Bronchial epithelial cell (primary cell): ENCODE measurements around the gene NMT2. TPM values are rescaled to one million over a fixed set of nuclear protein-coding genes. Genes with fewer than 3 reads are reported as not detected.

Source experiments
- DNase-seq: peaks from one replicate; pipeline ENCODE4 v3.0.0-alpha.2; 2010; ENCODE audit warnings: low read depth
- FAIRE-seq: peaks from 2 replicates; lab custom pipeline; 2011; peaks lifted over from hg19 to GRCh38; lab: Jason Lieb, UNC
- H3K27me3 ChIP-seq: 2 replicates; pipeline ENCODE4 v1.5.1; 2011; ENCODE audit warnings: low read length; ENCODE audit not compliant: control insufficient read depth, insufficient read depth
- H3K36me3 ChIP-seq: 2 replicates; pipeline ENCODE4 v1.5.1; 2011; ENCODE audit warnings: low read length; ENCODE audit not compliant: control insufficient read depth, insufficient read depth
- H3K4me3 ChIP-seq: 2 replicates; pipeline ENCODE4 v1.5.1; 2011; ENCODE audit warnings: mild to moderate bottlenecking, low read depth, low read length, control low read depth
- CTCF ChIP-seq: IDR thresholded peaks from 2 replicates; pipeline ENCODE4 v1.5.1; 2011; ENCODE audit warnings: mild to moderate bottlenecking, moderate library complexity, low read length, control low read depth, inconsistent platforms; ENCODE audit not compliant: insufficient read depth, severe bottlenecking
- total RNA-seq: library from RNA; depleted of rRNA; stranded (reverse); fragments of >200 nt; gene quantifications from 2 replicates; pipeline ENCODE4 v1.2.1, GENCODE V29; 2014

Gene NMT2
- total RNA-seq, 1 donor from 2014 or later, result 11.1 TPM

- H3K36me3 ChIP-seq, result peaks cover 6% of the 10 kb centered on the region
- H3K4me3 ChIP-seq, result no peak overlapping the region
- no peak for DNase-seq
- no peak for FAIRE-seq
- TF ChIP-seq CTCF, result no peak
- no peaks in the 10 kb centered on the region for H3K27me3 ChIP-seq
Measured at GRCh38 chr10:15137036-15137359, 31.5 kb downstream of the NMT2 start.

DNA sequence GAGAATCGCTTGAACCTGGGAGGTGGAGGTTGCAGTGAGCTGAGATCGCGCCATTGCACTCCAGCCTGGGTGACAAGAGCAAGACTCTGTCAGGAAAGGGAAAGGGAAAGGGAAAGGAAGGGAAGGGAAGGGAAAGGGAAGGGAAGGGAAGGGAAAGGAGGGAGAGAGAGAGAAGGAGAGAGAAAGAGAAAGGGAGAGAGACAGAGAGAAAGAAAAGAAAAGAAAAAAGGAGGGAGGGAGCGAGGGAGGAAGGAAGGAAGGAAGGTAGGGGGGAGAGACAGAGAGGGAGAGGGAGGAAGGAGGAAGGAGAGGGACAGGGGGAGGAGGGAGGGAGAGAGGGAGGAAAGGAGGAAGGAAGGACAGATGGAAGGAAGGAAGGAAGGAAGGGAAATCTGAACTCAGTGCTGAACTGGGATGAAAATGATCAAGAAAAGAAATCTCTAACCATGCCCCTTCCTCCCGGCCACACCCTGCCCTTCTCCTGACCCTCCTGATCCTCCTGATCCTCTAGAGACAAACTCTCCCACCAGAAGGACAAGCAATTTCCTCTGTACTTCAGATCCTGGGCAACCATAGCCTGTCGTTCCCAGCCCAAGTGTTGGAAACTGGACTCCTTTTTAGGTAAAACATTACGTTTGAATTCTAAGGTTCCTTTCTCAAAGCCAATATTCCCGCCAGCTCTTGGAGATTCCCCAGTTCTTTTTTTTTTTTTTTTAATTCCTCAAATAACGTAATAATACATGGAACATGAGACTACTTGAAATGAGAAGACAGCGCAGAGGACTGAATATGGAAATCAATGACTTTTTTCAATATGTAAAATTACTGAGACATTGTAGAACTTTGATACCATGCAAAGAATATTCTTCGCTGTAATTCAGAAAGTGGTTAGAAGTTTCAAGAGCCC is 32.1 kb downstream of the NMT2 start:
- no peak for TF ChIP-seq CTCF
- no peak for DNase-seq
- Histone ChIP-seq H3K36me3 (peaks cover 6% of the 10 kb centered on the region), H3K27me3 (no peaks in the 10 kb centered on the region), H3K4me3 (no peak overlapping the region)
- no peak for FAIRE-seq

DNA sequence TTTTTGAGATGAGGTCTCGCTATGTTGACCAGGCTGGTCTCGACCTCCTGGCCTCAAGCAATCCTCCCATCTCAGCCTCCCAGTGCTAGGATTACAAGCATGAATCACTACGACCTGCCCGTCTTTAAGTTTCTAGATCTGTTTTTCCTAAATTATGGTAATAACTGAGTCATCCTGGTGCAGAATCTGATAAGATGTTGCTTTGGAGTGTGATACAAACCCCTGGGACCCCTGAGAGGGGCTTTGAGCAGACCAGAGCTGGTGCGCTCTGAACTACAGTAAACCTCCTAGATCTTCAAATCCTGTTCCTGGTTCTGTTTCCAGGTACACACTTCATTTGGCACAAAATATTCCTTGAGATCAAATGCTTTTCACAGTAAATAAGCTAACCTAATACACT is 37.2 kb downstream of the NMT2 start:
- FAIRE-seq, result no peak
- DNase-seq, result no peak
- peaks cover 5% of the 10 kb centered on the region for H3K36me3 ChIP-seq
- no peak for TF ChIP-seq CTCF
- H3K27me3 ChIP-seq, result no peaks in the 10 kb centered on the region
- no peak overlapping the region for H3K4me3 ChIP-seq

- no peak for FAIRE-seq
- H3K36me3 ChIP-seq, result no peaks in the 10 kb centered on the region
- no peak for TF ChIP-seq CTCF
- no peak overlapping the region for H3K4me3 ChIP-seq
- H3K27me3 ChIP-seq, result no peaks in the 10 kb centered on the region
- DNase-seq, result no peak
Measured at GRCh38 chr10:15124908-15125307, 43.6 kb downstream of the NMT2 start.

GRCh38 chr10:15124190-15124589 is 44.3 kb downstream of the NMT2 start:
- DNase-seq (no peak), FAIRE-seq (no peak)
- Histone ChIP-seq H3K36me3 (no peaks in the 10 kb centered on the region), H3K4me3 (no peak overlapping the region), H3K27me3 (no peaks in the 10 kb centered on the region)
- no peak for TF ChIP-seq CTCF
